ENCODE measurements around the gene SEPTIN5. TPM values are rescaled to one million over a fixed set of nuclear protein-coding genes. Genes with fewer than 3 reads are reported as not detected.
A peak's percentile ranks its signal among the peaks of the same experiment; 100 is the strongest.

The SEPTIN5 gene
- total and polyA plus RNA-seq, 9 of the 15 experiments (the other 6 are each of a cell fraction or from before 2014, with no cell fraction given), result 0.03 to 195 (median 119) TPM

DNA sequence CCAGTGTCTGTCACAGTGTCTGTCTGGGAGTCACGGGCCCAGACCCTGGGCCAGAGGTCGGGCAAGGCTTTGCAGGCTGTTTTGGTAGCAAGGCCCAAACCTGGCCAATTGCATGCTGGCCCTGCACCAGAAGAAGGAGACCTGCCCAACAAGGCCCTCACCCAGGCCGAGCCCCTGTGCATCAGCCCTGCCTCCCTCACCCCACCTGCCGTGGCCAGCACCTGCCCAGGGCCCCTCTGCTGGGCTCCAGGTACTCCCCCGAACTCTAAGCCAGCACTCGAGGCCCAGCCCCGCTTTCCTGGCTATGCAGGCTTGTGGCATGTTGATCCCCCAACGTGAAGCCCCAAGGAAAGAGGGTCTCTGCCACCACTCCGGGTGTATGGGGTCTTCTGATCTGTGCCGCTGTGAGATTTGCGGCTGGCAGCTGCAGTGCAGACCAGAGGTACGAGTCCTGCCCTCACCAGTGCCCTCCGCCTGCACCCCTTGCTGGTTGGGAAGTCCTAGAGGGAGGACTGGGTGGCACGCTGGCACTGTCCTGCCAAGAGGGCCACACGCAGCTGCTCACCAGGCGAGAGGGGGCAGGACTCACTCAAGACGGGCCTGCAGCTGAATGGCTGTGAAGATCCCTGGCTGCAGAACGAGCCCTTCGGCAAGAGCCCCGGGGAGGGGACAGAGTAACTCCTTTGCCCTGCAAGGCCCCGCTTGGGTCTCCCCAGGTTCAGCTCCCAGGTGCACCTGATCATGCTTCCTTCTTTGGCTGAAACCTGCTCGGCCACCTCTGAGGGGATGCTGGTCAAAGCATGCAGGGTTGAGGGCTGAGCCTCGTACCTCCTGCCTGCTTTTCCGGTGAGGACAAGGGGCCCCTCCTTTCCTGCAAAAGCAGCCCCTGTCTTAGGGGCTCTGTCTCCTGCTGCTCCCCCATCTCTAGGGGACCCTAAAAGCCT, 6.7 kb upstream of the SEPTIN5 start (continued):
- TF ChIP-seq, protein P1, sequence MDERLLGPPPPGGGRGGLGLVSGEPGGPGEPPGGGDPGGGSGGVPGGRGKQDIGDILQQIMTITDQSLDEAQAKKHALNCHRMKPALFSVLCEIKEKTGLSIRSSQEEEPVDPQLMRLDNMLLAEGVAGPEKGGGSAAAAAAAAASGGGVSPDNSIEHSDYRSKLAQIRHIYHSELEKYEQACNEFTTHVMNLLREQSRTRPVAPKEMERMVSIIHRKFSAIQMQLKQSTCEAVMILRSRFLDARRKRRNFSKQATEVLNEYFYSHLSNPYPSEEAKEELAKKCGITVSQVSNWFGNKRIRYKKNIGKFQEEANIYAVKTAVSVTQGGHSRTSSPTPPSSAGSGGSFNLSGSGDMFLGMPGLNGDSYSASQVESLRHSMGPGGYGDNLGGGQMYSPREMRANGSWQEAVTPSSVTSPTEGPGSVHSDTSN (CRISPR knock-in tag; IDR thresholded peaks at IDR 0.05; ENCODE audit: low read depth), result 0 out of 2 replicates have a peak, but pooled peaks have one; percentile 4
- TF ChIP-seq, protein P1 (tag; conservative IDR thresholded peaks at IDR 0.05; ENCODE audit: low read depth), result no peak
- peak; percentile 70; the same call in 1 of the 2 replicates for TF ChIP-seq PHB (CRISPR knock-in tag; IDR thresholded peaks at IDR 0.05)
- peak; percentile 32; the same call in 1 of the 2 replicates for TF ChIP-seq ZBTB7A (IDR thresholded peaks at IDR 0.05; ENCODE audit: borderline replicate concordance, control insufficient read depth, low read depth, low read length)
- TF ChIP-seq SAP30 (IDR thresholded peaks at IDR 0.05; ENCODE audit: borderline replicate concordance, insufficient read depth, low read depth, low read length, poor library complexity, severe bottlenecking), result peak; percentile 22
- no peak for TF ChIP-seq ZNF143 (CRISPR knock-in tag; IDR thresholded peaks at IDR 0.05)
- TF ChIP-seq, protein P2, sequence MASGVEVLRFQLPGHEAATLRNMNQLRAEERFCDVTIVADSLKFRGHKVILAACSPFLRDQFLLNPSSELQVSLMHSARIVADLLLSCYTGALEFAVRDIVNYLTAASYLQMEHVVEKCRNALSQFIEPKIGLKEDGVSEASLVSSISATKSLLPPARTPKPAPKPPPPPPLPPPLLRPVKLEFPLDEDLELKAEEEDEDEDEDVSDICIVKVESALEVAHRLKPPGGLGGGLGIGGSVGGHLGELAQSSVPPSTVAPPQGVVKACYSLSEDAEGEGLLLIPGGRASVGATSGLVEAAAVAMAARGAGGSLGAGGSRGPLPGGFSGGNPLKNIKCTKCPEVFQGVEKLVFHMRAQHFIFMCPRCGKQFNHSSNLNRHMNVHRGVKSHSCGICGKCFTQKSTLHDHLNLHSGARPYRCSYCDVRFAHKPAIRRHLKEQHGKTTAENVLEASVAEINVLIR (CRISPR knock-in tag; IDR thresholded peaks at IDR 0.05), result no peak
- TF ChIP-seq ZFP36 (IDR thresholded peaks at IDR 0.05; ENCODE audit: low read depth, low read length, partially characterized antibody), result no peak
- peak; percentile 58 for TF ChIP-seq CBX2 (IDR thresholded peaks at IDR 0.05; ENCODE audit: insufficient read depth, low read length, poor library complexity, severe bottlenecking)
- TF ChIP-seq BHLHE40 (IDR thresholded peaks at IDR 0.05; ENCODE audit: low read length), result 0 out of 2 replicates have a peak, but pooled peaks have one; percentile 10
- TF ChIP-seq HMGN3 (IDR thresholded peaks at IDR 0.05; ENCODE audit: borderline replicate concordance, extremely low read depth, insufficient read length, low read depth, low read length), result peak; percentile 8
